ENCODE results near the gene ARHGEF39. TPM values are rescaled to one million over a fixed set of nuclear protein-coding genes. Genes with fewer than 3 reads are reported as not detected.

Gene ARHGEF39
- total and polyA plus RNA-seq, 5 experiments from 2014 or later: 0.13 to 0.29 (median 0.25) TPM; not detected in 1

DNA sequence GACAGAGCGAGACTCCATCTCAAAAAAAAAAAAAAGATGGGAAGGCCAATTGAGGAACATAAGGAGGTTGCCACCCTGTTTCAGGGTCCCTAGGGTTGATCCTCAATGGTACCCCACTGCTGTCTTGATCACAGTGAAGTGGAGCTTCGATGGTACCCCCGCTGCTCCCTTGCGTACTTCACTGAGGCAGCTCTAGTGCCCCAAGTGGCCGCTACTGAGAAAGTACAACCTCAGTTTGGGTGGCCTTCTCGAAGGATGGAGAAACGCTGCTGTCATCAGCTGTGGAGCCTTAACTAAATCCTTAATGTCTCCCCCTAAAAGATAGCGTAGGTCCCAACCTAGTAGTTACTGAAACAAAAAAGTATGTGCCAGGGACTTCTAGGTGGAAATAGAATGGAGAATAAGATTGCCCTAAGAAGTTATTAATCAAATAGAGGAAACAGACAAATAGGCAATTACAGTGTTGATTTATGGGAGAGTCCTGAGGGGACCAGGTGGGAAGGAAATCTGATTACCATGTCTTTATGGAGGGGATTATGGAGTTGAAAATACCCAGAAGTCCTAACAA, 53.7 kb downstream of the ARHGEF39 start:
- DNase-seq: peak in 8 of 10 donors; percentile 41 to 74 (median 52)
- H3K27me3 Mint-ChIP-seq: no peaks in the 10 kb centered on the region

DNA sequence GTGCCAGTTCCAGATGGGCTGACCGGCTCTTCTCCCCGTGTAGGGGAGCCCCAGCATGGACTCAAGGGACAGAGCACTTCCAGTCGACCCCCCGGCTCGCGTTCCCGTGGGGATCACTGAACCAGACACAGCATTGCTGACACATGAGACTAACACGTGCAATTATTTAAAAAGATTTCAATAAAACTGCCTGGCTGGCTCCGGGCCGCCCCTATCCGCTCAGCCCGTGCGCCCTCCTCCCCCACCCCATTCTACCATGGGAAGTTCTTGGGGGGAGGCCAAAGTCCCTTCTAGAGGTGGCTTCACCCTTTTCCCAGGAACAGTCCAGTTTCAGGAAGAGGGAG, 55.2 kb downstream of the ARHGEF39 start:
- POLR2A ChIA-PET: interaction anchor here (0.5 kb wide), 1 partner anchor 38 kb away, joined by 3 read pairs; no protein-coding TSS in a partner anchor
- Mint-ChIP-seq H3K4me1 (peaks cover 20 to 50% (median 28%) of the 10 kb centered on the region in 4 donors), H3K9me3 (no peaks in the 10 kb centered on the region), H3K4me3 (no peak overlapping the region), H3K27me3 (no peaks in the 10 kb centered on the region), H3K36me3 (peaks cover 0 to 24% (median 0%) of the 10 kb centered on the region in 3 donors), H3K27ac (no peak overlapping the region)
- ATAC-seq (no peak), DNase-seq (no peak)

More for the DNA sequence above, 53.7 kb downstream of the ARHGEF39 start:
- Mint-ChIP-seq H3K4me1 (peaks cover 21 to 61% (median 30%) of the 10 kb centered on the region in 4 donors), H3K27ac (peak overlapping the region in 6 of 10 donors; percentile 26 to 79 (median 60)), H3K4me3 (no peak overlapping the region), H3K9me3 (no peaks in the 10 kb centered on the region), H3K36me3 (peaks cover 0 to 24% (median 0%) of the 10 kb centered on the region in 3 donors)
- POLR2A ChIA-PET: interaction anchor here (0.9 to 2.2 kb wide), 6 partner anchors 9 to 138 kb away, joined by 3 to 11 read pairs (median 6); partner anchors contain the start of genes CCDC107, CREB3, RGP1 and RMRP
- ATAC-seq: peak; percentile 96 to 98

Small RNA genes lying within 50 kb of the gene (microRNA-seq; reads per million reads assigned to microRNA genes)
- gene MIR6852 (ENCODE audit: borderline microRNAs expressed): not detected

Other genes with a start within 250 kb of the ARHGEF39 start
- 1 to 10 TPM in 1 of 2 experiments, under 1 TPM in 1; 0.86 to 1.5 TPM for gene RUSC2, start 175.1 kb downstream of the ARHGEF39 start, total RNA-seq
- gene RUSC2, start 175.1 kb downstream of the ARHGEF39 start, polyA plus RNA-seq: under 1 TPM in 1 of 3 donors, not detected in 2; 0.05 TPM
- gene TESK1, start 59.9 kb downstream of the ARHGEF39 start, total RNA-seq: 10 to 100 TPM; 43.5 to 44.4 TPM
- gene TESK1, start 59.9 kb downstream of the ARHGEF39 start, polyA plus RNA-seq: 1 to 10 TPM; 3.0 to 8.1 (median 4.8) TPM
- gene CD72, start 46.8 kb downstream of the ARHGEF39 start, total RNA-seq: 1 to 10 TPM; 7.8 to 8.0 TPM
- gene CD72, start 46.8 kb downstream of the ARHGEF39 start, polyA plus RNA-seq: 1 to 10 TPM in 1 of 3 donors, under 1 TPM in 2; 0.80 to 1.5 (median 0.91) TPM
- gene SIT1, start 14.3 kb downstream of the ARHGEF39 start, total RNA-seq: 10 to 100 TPM; 24.2 to 25.4 TPM
- gene SIT1, start 14.3 kb downstream of the ARHGEF39 start, polyA plus RNA-seq: 100 to 1,000 TPM in 1 of 3 donors, 10 to 100 TPM in 2; 82.2 to 128 (median 91.6) TPM
- over 10,000 TPM; 14,495 to 21,271 TPM for gene RMRP, start 7.2 kb downstream of the ARHGEF39 start, total RNA-seq
- gene RMRP, start 7.2 kb downstream of the ARHGEF39 start, polyA plus RNA-seq: 10 to 100 TPM in 1 of 3 donors, not detected in 2; 33.0 TPM
- 10 to 100 TPM; 13.8 to 16.6 TPM for gene CCDC107, start 6.9 kb downstream of the ARHGEF39 start, total RNA-seq
- 10 to 100 TPM; 45.9 to 59.0 (median 51.5) TPM for gene CCDC107, start 6.9 kb downstream of the ARHGEF39 start, polyA plus RNA-seq
- gene CA9, start 8.7 kb upstream of the ARHGEF39 start, total RNA-seq: not detected
- not detected for gene CA9, start 8.7 kb upstream of the ARHGEF39 start, polyA plus RNA-seq
- 10 to 100 TPM; 92.3 to 98.5 TPM for gene TPM2, start 24.7 kb upstream of the ARHGEF39 start, total RNA-seq
- gene TPM2, start 24.7 kb upstream of the ARHGEF39 start, polyA plus RNA-seq: under 1 TPM in 1 of 3 donors, not detected in 2; 0.34 TPM
- gene TLN1, start 67.0 kb upstream of the ARHGEF39 start, total RNA-seq: 100 to 1,000 TPM; 204 to 233 TPM
- gene TLN1, start 67.0 kb upstream of the ARHGEF39 start, polyA plus RNA-seq: 10 to 100 TPM; 32.9 to 88.9 (median 36.4) TPM
- 10 to 100 TPM; 17.1 to 19.5 TPM for gene CREB3, start 67.5 kb upstream of the ARHGEF39 start, total RNA-seq
- 10 to 100 TPM; 29.8 to 40.3 (median 33.1) TPM for gene CREB3, start 67.5 kb upstream of the ARHGEF39 start, polyA plus RNA-seq
- 10 to 100 TPM; 56.7 to 65.4 TPM for gene GBA2, start 84.0 kb upstream of the ARHGEF39 start, total RNA-seq
- gene GBA2, start 84.0 kb upstream of the ARHGEF39 start, polyA plus RNA-seq: 10 to 100 TPM; 14.8 to 28.3 (median 22.0) TPM
- 10 to 100 TPM; 30.7 to 31.7 TPM for gene RGP1, start 84.1 kb upstream of the ARHGEF39 start, total RNA-seq
- 1 to 10 TPM; 6.8 to 9.6 (median 8.1) TPM for gene RGP1, start 84.1 kb upstream of the ARHGEF39 start, polyA plus RNA-seq
- 1 to 10 TPM in 1 of 2 experiments, under 1 TPM in 1; 0.88 to 1.7 TPM for gene MSMP, start 89.1 kb upstream of the ARHGEF39 start, total RNA-seq
- 1 to 10 TPM in 1 of 3 donors, not detected in 2; 1.3 TPM for gene MSMP, start 89.1 kb upstream of the ARHGEF39 start, polyA plus RNA-seq
- 10 to 100 TPM; 12.6 to 12.7 TPM for gene NPR2, start 126.4 kb upstream of the ARHGEF39 start, total RNA-seq
- under 1 TPM; 0.20 to 0.94 (median 0.36) TPM for gene NPR2, start 126.4 kb upstream of the ARHGEF39 start, polyA plus RNA-seq
- gene SPAG8, start 147.1 kb upstream of the ARHGEF39 start, total RNA-seq: 1 to 10 TPM; 7.0 to 8.9 TPM
- gene SPAG8, start 147.1 kb upstream of the ARHGEF39 start, polyA plus RNA-seq: 1 to 10 TPM in 2 of 3 donors, under 1 TPM in 1; 0.17 to 2.2 (median 1.7) TPM
- gene HINT2, start 149.8 kb upstream of the ARHGEF39 start, total RNA-seq: 10 to 100 TPM; 25.4 to 27.9 TPM
- gene HINT2, start 149.8 kb upstream of the ARHGEF39 start, polyA plus RNA-seq: 10 to 100 TPM; 73.0 to 87.9 (median 78.5) TPM
- not detected for gene FAM221B, start 163.5 kb upstream of the ARHGEF39 start, total RNA-seq
- not detected for gene FAM221B, start 163.5 kb upstream of the ARHGEF39 start, polyA plus RNA-seq
- gene TMEM8B, start 164.0 kb upstream of the ARHGEF39 start, total RNA-seq: 10 to 100 TPM in 1 of 2 experiments, 1 to 10 TPM in 1; 8.8 to 10.2 TPM
- gene TMEM8B, start 164.0 kb upstream of the ARHGEF39 start, polyA plus RNA-seq: 1 to 10 TPM; 1.5 to 2.4 (median 2.1) TPM
- not detected for gene OR13J1, start 205.2 kb upstream of the ARHGEF39 start, total RNA-seq
- gene OR13J1, start 205.2 kb upstream of the ARHGEF39 start, polyA plus RNA-seq: not detected
- gene HRCT1, start 241.0 kb upstream of the ARHGEF39 start, total RNA-seq: not detected
- not detected for gene HRCT1, start 241.0 kb upstream of the ARHGEF39 start, polyA plus RNA-seq
- gene SPAAR, start 244.3 kb upstream of the ARHGEF39 start, total RNA-seq: not detected
- gene SPAAR, start 244.3 kb upstream of the ARHGEF39 start, polyA plus RNA-seq: not detected